Lower lobe of right lung (tissue), 2 donors: Measurements from ENCODE around the gene KRTAP10-8. TPM values are rescaled to one million over a fixed set of nuclear protein-coding genes. Genes with fewer than 3 reads are reported as not detected.

ENCODE experiments used
- ATAC-seq, 2 donors: fragments of 200-7000 bp; cut with Tn5 transposase; one replicate each; pipeline ENCODE4 v1.9.1; 2020 to 2022; ENCODE audit warnings: mild to moderate bottlenecking in 2 of 2, moderate library complexity in 2 of 2
- DNase-seq: peaks from one replicate; pipeline ENCODE4 v3.0.0-alpha.2; 2020
- H3K27ac ChIP-seq: fragments of 200-600 bp; one replicate; pipeline ENCODE4 v1.8.0; 2022
- H3K27me3 ChIP-seq: fragments of 200-600 bp; one replicate; pipeline ENCODE4 v1.8.0; 2022; ENCODE audit warnings: low read depth
- H3K36me3 ChIP-seq: fragments of 200-600 bp; one replicate; pipeline ENCODE4 v1.8.0; 2022; ENCODE audit warnings: mild to moderate bottlenecking
- H3K4me1 ChIP-seq: fragments of 200-600 bp; one replicate; pipeline ENCODE4 v1.8.0; 2022
- H3K4me3 ChIP-seq: fragments of 200-600 bp; one replicate; pipeline ENCODE4 v1.8.0; 2022; ENCODE audit warnings: mild to moderate bottlenecking
- H3K9me3 ChIP-seq: fragments of 200-600 bp; one replicate; pipeline ENCODE4 v1.8.0; 2022
- CTCF ChIP-seq: fragments of 200-600 bp; IDR thresholded peaks from one replicate; pipeline ENCODE4 v1.8.0; 2022; ENCODE audit warnings: antibody characterized with exemption, mild to moderate bottlenecking
- intact Hi-C: fragments of 100-400 bp; cut with DNase I; formaldehyde crosslinking; loops from one replicate; pipeline ENCODE4 v1.11.0; 2022
- total RNA-seq: library from RNA; stranded (reverse); fragmentation: NEBNext Ultra II Directional; extraction: Animal tissue kit (Norgen Biotek cat#: 25700); gene quantifications from one replicate; pipeline ENCODE4 v1.2.1, GENCODE V29; 2021
- donor health status: DM: no; HTN: yes; CAD: no; lungs with severe emphysema.

Gene KRTAP10-8
- total RNA-seq, 1 donor from 2014 or later: not detected

DNA sequence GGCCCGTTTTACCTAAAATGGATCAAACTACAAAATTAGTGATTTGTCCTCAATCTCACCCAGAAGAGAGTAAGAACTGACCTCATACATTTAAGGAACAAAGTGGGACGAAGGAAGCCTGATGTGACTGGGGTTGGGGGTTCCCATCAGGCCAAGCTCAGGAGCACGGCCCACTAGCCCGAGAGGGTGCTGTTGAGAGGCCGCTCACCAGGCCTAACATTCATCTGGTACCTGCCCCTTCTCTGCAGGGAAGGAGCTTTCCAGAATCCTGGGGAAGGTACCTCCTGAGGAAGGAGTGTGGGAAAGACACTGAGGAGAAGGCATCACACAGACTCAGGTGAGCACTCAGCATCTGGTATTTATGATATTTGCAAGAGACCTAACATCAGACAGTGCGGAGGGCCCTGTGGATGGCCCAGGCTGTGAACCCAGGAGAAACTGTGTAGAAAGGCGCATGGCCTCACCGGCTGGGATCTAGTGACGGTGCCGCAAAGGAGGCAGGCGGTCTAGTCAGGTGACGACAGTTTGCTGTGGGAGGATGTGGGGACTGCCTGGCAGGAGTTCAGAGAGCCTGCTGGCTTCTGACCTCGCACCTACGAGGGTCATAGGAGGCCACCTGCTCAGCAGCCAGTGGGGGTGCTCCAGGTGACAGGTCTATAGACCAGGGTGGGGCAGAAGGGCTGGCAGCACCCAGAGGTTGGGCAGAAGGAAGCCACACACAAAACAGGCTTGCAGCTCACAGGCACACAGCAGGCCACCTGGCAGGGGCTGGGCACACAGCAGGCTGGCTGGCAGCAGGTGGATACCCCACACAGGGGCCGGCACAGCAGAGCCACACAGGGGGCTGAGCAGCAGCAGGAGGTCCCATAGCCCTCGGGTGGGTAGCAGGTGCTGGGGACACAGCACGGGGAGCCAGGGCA, 42.0 kb downstream of the KRTAP10-8 start:
- peak in 1 of 2 donors; percentile 4 for ATAC-seq

GRCh38 chr21:44654576-44655175, 42.8 kb downstream of the KRTAP10-8 start, which contains the start of gene KRTAP12-4:
KRTAP12-4 (minus strand) TSS chr21:44654659; CDS start chr21:44654614, 45 bp downstream.
- Histone ChIP-seq H3K4me1 (no peaks in the 10 kb centered on the region), H3K27ac (no peak within 1 kb of the TSS), H3K36me3 (no peaks in the 10 kb centered on the region), H3K4me3 (no peak within 1 kb of the TSS), H3K27me3 (peaks cover 27% of the 10 kb centered on the region), H3K9me3 (no peaks in the 10 kb centered on the region)
- no peak for ATAC-seq
- TF ChIP-seq CTCF: no peak
- DNase-seq: no peak
- intact Hi-C loops: no loop called here

More for the DNA sequence above, 42.0 kb downstream of the KRTAP10-8 start:
- no peak for TF ChIP-seq CTCF
- Histone ChIP-seq H3K36me3 (no peaks in the 10 kb centered on the region), H3K4me1 (no peaks in the 10 kb centered on the region), H3K4me3 (no peak overlapping the region), H3K27ac (no peak overlapping the region), H3K9me3 (no peaks in the 10 kb centered on the region), H3K27me3 (peaks cover 20% of the 10 kb centered on the region)
- DNase-seq: no peak
- intact Hi-C loops: no loop called here

GRCh38 chr21:44656868-44657267, 45.0 kb downstream of the KRTAP10-8 start:
- no peaks in the 10 kb centered on the region for H3K36me3 ChIP-seq
- no peak overlapping the region for H3K4me3 ChIP-seq
- TF ChIP-seq CTCF: no peak
- H3K4me1 ChIP-seq: no peaks in the 10 kb centered on the region
- DNase-seq: no peak
- H3K9me3 ChIP-seq: no peaks in the 10 kb centered on the region
- no peak overlapping the region for H3K27ac ChIP-seq
- intact Hi-C loops: no loop called here
- ATAC-seq: no peak
- H3K27me3 ChIP-seq: peaks cover 27% of the 10 kb centered on the region

GRCh38 chr21:44657635-44658540, 46.0 kb downstream of the KRTAP10-8 start, which contains the start of gene KRTAP12-3:
KRTAP12-3 (plus strand) TSS chr21:44657932; CDS start chr21:44657980, 48 bp downstream.
- Histone ChIP-seq H3K9me3 (no peaks in the 10 kb centered on the region), H3K36me3 (no peaks in the 10 kb centered on the region), H3K4me3 (no peak within 1 kb of the TSS), H3K27me3 (peaks cover 27% of the 10 kb centered on the region), H3K27ac (no peak within 1 kb of the TSS), H3K4me1 (no peaks in the 10 kb centered on the region)
- peak; percentile 45 to 52 for ATAC-seq
- intact Hi-C loops: no loop called here
- TF ChIP-seq CTCF: no peak
- no peak for DNase-seq

DNA sequence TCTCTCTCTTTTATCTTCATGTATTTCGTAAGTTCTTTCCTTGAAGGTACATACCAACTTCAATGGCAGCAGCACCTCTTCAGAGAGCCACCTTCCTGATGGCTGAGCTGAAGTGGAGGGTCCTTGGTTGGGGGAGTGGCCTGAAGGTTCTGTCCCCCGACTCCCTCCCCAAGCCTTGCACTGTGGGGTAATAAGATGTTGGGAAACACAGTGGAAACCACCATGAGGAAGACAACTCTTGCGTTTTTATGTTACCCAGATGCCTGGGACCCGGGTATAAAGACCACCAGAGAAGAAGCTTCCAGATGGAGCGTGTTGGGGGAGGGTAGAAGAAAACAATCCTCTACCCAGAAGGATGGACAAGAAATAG, 46.6 kb downstream of the KRTAP10-8 start:
- Histone ChIP-seq H3K4me1 (no peaks in the 10 kb centered on the region), H3K9me3 (no peaks in the 10 kb centered on the region), H3K27ac (no peak overlapping the region), H3K4me3 (no peak overlapping the region), H3K36me3 (no peaks in the 10 kb centered on the region), H3K27me3 (peaks cover 27% of the 10 kb centered on the region)
- TF ChIP-seq CTCF: no peak
- ATAC-seq: peak in 1 of 2 donors; percentile 33
- no peak for DNase-seq
- intact Hi-C loops: no loop called here
